Spleen (tissue), 11 donors: ENCODE measurements around the gene UBASH3A. TPM values are rescaled to one million over a fixed set of nuclear protein-coding genes. Genes with fewer than 3 reads are reported as not detected.

Experiments used
- DNase-seq: peaks from one replicate; pipeline ENCODE4 v3.0.0-alpha.2; 2020
- H3K27ac ChIP-seq, 8 donors: fragments of 200-600 bp; sonication (generic) in 7 of 8; 1 replicate in 4 of 8; 2 replicates in 4 of 8; pipeline versions ENCODE4 v1.5.0 to v1.8.0; 2016 to 2021; ENCODE audit warnings: inconsistent platforms in 4 of 8, mild to moderate bottlenecking in 4 of 8, moderate library complexity in 1 of 8
- H3K27me3 ChIP-seq, 7 donors: fragments of 200-600 bp; sonication (generic) in 6 of 7; replicated peaks in 1 of 7; 1 replicate in 4 of 7; 2 replicates in 3 of 7; pipeline versions ENCODE4 v1.5.0 to v1.8.0; 2016 to 2021; ENCODE audit warnings: inconsistent platforms in 3 of 7, mild to moderate bottlenecking in 1 of 7
- H3K36me3 ChIP-seq, 6 donors: fragments of 200-600 bp; sonication (generic) in 5 of 6; 1 replicate in 4 of 6; 2 replicates in 2 of 6; pipeline versions ENCODE4 v1.5.0 to v1.8.0; 2016 to 2021; ENCODE audit warnings: inconsistent platforms in 2 of 6
- H3K4me1 ChIP-seq, 6 donors: fragments of 200-600 bp; sonication (generic) in 5 of 6; 1 replicate in 3 of 6; 2 replicates in 3 of 6; pipeline versions ENCODE4 v1.5.0 to v1.8.0; 2016 to 2021; ENCODE audit warnings: inconsistent platforms in 3 of 6
- H3K4me3 ChIP-seq, 8 donors: fragments of 200-600 bp; sonication (generic) in 7 of 8; 1 replicate in 4 of 8; 2 replicates in 4 of 8; pipeline versions ENCODE4 v1.5.0 to v1.8.0; 2016 to 2021; ENCODE audit warnings: inconsistent platforms in 4 of 8, mild to moderate bottlenecking in 4 of 8, moderate library complexity in 2 of 8
- H3K9me3 ChIP-seq, 8 donors: fragments of 200-600 bp; sonication (generic) in 7 of 8; 1 replicate in 4 of 8; 2 replicates in 4 of 8; pipeline versions ENCODE4 v1.5.0 to v1.8.0; 2016 to 2021; ENCODE audit warnings: inconsistent platforms in 4 of 8
- CTCF ChIP-seq, 11 experiments: fragments of 200-600 bp in 7 of 11; fragments of 450-650 bp in 4 of 11; sonication (generic) in 4 of 11; IDR thresholded peaks in 8 of 11; conservative IDR thresholded peaks in 3 of 11; 1 replicate in 7 of 11; 2 replicates in 4 of 11; pipeline versions ENCODE4 v1.4.0 to v1.8.0; 2016 to 2021; ENCODE audit warnings: antibody characterized with exemption in 11 of 11, inconsistent platforms in 4 of 11, mild to moderate bottlenecking in 1 of 11
- POLR2A ChIP-seq, 3 donors: fragments of 450-650 bp; IDR thresholded peaks; one replicate each; pipeline ENCODE4 v1.5.1; 2017; ENCODE audit warnings: antibody characterized with exemption in 3 of 3, mild to moderate bottlenecking in 1 of 3
- POLR2AphosphoS5 ChIP-seq, 3 donors: sonication (generic); formaldehyde crosslinking; IDR thresholded peaks; one replicate each; pipeline ENCODE4 v1.5.1; 2017; ENCODE audit warnings: antibody characterized with exemption in 3 of 3
- WGBS, 5 donors: extraction: QIAGEN DNeasy Blood & Tissue Kit in 3 of 5; methylation state at CpG; one replicate each; pipeline versions ENCODE4 v1.1.5 to v1.1.7; 2013 to 2018; 5-methylcytosine and 5-hydroxymethylcytosine counted together
- intact Hi-C: fragments of 100-400 bp; cut with DNase I; formaldehyde crosslinking; loops from one replicate; pipeline ENCODE4 v1.15.0; 2023; ENCODE audit warnings: low total_unique reads
- polyA plus RNA-seq, 3 donors: library from polyadenylated mRNA; stranded (reverse); fragments of 200-250 nt; gene quantifications; one replicate each; pipeline ENCODE4 v1.2.1, GENCODE V29; 2013
- total RNA-seq, 7 donors: library from RNA; depleted of rRNA in 3 of 7; stranded (reverse); fragments of >200 nt in 3 of 7; fragmentation: NEBNext Ultra II Directional in 4 of 7; extraction: Animal tissue kit (Norgen Biotek cat#: 25700) in 4 of 7; gene quantifications; one replicate each; pipeline versions ENCODE4 v1.1.0 to v1.2.1, GENCODE V29; 2016 to 2021
- donor health status: healthy with polysubstance abuse.
- donor health status: DM: no; HTN: no; CAD: no; lungs with moderate emphysema.
- donor health status: DM: no; HTN: no; CAD: no.
- donor health status: Bipolar disorder and iron deficiency.
- donor health status: healthy.
- donor health status: DM: no; HTN: no; CAD: no.
- donor health status: DM: yes; HTN: yes; CAD: no.

Gene UBASH3A
- total and polyA plus RNA-seq, 10 donors, result 2.6 to 16.3 (median 10.2) TPM

GRCh38 chr21:42448686-42449085, 45.0 kb downstream of the UBASH3A start:
- WGBS, 5 donors, result 71 to 84% (median 77%) methylated on average over 3 of the region's 3 CpGs
- H3K27ac ChIP-seq, result peak overlapping the region in 1 of 8 donors; percentile 4
- DNase-seq, result peak; percentile 66
- intact Hi-C loops, result loop anchor here (5.0 to 10.0 kb wide), 2 partner anchors 64 to 301 kb away; no protein-coding TSS in a partner anchor
- TF ChIP-seq POLR2A (IDR thresholded peaks at IDR 0.05) (no peak), CTCF (IDR thresholded peaks at IDR 0.05 in 8 of 11, conservative IDR thresholded peaks at IDR 0.05 in 3 of 11) (no peak), POLR2AphosphoS5 (IDR thresholded peaks at IDR 0.05) (no peak)
- H3K36me3 ChIP-seq, result peaks cover 0 to 15% (median 0%) of the 10 kb centered on the region in 6 donors
- no peaks in the 10 kb centered on the region for H3K9me3 ChIP-seq
- peaks cover 0 to 20% (median 17%) of the 10 kb centered on the region in 6 donors for H3K4me1 ChIP-seq
- H3K4me3 ChIP-seq, result no peak overlapping the region
- peaks cover 0 to 30% (median 0%) of the 10 kb centered on the region in 7 donors for H3K27me3 ChIP-seq

GRCh38 chr21:42451941-42452340, 48.2 kb downstream of the UBASH3A start:
- intact Hi-C loops, result no loop called here
- TF ChIP-seq CTCF (IDR thresholded peaks at IDR 0.05 in 8 of 11, conservative IDR thresholded peaks at IDR 0.05 in 3 of 11), result no peak
- no peak for TF ChIP-seq POLR2A (IDR thresholded peaks at IDR 0.05)
- TF ChIP-seq POLR2AphosphoS5 (IDR thresholded peaks at IDR 0.05), result no peak
- WGBS, 5 donors, result 92 to 98% (median 95%) methylated on average over 9 of the region's 9 CpGs
- Histone ChIP-seq H3K4me3 (no peak overlapping the region), H3K4me1 (peaks cover 0 to 34% (median 21%) of the 10 kb centered on the region in 6 donors), H3K27me3 (peaks cover 0 to 12% (median 0%) of the 10 kb centered on the region in 7 donors), H3K27ac (no peak overlapping the region), H3K36me3 (peaks cover 0 to 5% (median 0%) of the 10 kb centered on the region in 6 donors), H3K9me3 (no peaks in the 10 kb centered on the region)
- peak; percentile 57 for DNase-seq

- Histone ChIP-seq H3K27ac (no peak overlapping the region), H3K36me3 (no peaks in the 10 kb centered on the region), H3K27me3 (peaks cover 0 to 12% (median 0%) of the 10 kb centered on the region in 7 donors), H3K4me1 (peaks cover 0 to 34% (median 21%) of the 10 kb centered on the region in 6 donors), H3K4me3 (no peak overlapping the region), H3K9me3 (no peaks in the 10 kb centered on the region)
- TF ChIP-seq CTCF (IDR thresholded peaks at IDR 0.05 in 8 of 11, conservative IDR thresholded peaks at IDR 0.05 in 3 of 11) (no peak), POLR2A (IDR thresholded peaks at IDR 0.05) (no peak), POLR2AphosphoS5 (IDR thresholded peaks at IDR 0.05) (no peak)
- intact Hi-C loops, result no loop called here
- 90 to 93% (median 92%) methylated on average over 17 to 22 of the region's 22 CpGs for WGBS, 5 donors
- peak; percentile 58 for DNase-seq
These were observed 48.9 kb downstream of the UBASH3A start for GRCh38 chr21:42452401-42453223.
